GM18951 (cell line): Measurements from ENCODE around the gene GSTA2.
"Not testable (repeated sequence)": the region's sequence is repeated elsewhere in the genome, so short reads cannot be mapped to it uniquely, and the experiment has no call there.

ENCODE experiments used
- POLR2A ChIP-seq: IDR thresholded peaks from 4 replicates; pipeline ENCODE4 v1.6.1; 2011; ENCODE audit warnings: mild to moderate bottlenecking; ENCODE audit not compliant: insufficient read length, insufficient read depth; ENCODE audit errors: extremely low read depth
- in situ Hi-C: fragments of 300-500 bp; cut with MboI; formaldehyde crosslinking; loops from one replicate; pipeline ENCODE4 v1.12.0; 2022; ENCODE audit warnings: low sequenced_read_pairs, mixed read lengths, inconsistent platforms; ENCODE audit not compliant: unreplicated experiment

Gene GSTA2

DNA sequence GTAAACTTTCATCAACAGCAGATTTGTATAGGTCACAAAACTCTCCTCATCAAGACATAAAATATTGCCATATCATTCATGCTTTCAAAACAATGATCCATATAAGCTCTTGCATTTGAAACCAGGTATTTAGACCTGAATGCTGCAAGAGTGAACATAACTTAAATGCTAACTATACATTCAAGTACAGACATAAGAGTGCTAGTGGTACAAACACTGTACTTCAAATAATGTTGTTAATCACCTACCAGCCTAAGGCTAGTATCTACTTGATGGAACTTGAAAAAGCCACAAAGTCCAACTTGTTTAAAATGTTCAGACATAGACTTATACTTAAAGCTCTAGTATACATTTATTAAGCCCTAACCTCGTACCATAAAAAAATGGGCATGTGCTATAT is 16.0 kb upstream of the GSTA2 start:
- in situ Hi-C loops: no loop called here

GRCh38 chr6:52776711-52777351 is 13.6 kb upstream of the GSTA2 start:
- in situ Hi-C loops: not testable (repeated sequence)

More for the DNA sequence above, 16.0 kb upstream of the GSTA2 start:
- no peak for TF ChIP-seq POLR2A

GRCh38 chr6:52769399-52769798 is 6.1 kb upstream of the GSTA2 start:
- in situ Hi-C loops: not testable (repeated sequence)

DNA sequence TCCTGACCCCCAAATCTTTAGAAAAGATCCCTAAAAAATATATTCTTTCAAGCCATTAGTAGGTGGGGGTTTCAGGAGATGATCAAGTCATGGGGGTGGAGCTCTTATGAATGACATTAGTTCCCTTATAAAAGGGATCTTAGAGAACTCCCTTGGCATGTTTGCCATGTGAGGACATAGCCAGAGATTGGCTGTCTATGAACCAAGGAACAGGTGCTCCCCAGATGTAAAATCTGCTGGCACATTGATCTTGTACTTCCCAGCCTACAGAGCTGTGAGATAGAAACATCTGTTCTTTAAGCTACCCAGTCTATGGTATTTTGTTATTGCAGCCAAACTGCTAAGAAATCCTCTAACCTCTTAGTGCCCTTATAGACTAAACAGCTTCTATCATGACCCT is 4.4 kb upstream of the GSTA2 start:
- in situ Hi-C loops: not testable (repeated sequence)

DNA sequence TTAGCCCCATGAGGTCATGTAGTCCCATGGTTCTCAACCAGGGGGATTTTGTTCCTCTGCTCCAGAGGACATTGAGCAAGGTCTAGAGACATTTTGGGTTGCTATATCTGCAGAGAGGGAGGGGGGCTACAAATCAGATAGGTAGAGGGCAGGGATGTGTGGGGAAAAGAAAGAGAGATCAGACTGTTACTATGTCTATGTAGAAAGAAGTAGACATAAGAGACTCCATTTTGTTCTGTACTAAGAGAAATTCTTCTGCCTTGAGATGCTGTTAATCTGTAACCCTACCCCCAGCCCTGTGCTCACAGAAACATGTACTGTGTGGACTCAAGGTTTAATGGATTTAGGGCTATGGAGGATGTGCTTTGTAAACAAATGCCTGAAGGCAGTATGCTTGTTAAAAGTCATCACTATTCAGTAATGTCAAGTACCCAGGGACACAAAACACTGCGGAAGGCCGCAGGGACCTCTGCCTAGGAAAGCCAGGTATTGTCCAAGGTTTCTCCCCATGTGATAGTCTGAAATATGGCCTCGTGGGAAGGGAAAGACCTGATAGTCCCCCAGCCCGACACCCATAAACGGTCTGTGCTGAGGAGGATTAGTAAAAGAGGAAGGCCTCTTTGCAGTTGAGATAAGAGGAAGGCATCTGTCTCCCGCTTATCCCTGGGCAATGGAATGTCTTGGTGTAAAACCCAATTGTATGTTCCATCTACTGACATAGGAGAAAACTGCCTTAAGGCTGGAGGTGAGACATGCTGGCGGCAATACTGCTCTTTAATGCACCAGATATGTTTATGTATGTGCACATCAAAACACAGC is 1.4 kb downstream of the GSTA2 start:
- in situ Hi-C loops: not testable (repeated sequence)

DNA sequence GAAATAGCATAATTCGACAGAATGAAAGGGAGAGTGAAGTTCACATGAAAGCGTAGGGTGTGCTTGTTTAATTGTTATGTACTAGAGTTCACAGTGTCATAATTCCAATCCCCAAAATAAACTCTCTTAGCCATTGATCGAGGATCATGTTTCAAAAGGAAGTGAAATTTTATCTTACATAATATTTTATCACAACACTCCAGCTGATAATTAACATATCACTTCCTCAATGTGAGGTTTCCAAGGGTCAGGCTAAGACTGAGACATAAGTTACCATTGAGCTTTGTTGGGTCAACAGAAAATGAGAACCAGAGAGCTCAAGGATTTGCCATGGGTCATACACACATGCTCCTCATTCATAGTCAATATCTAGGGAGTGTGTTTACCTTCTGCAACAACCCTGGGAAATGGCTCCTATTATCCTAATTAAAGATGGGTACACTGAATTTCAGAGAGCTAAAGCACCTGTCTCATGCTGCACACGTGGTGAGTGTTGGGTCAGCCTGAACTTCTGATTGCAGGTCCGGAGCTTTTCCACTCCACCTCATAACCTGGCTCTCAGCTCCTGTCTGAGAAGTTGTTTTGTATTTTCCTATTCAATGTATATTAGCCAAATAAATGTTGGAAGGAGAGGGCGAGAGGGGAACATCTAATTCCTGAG is 3.0 kb downstream of the GSTA2 start:
- TF ChIP-seq POLR2A: no peak
- in situ Hi-C loops: no loop called here

DNA sequence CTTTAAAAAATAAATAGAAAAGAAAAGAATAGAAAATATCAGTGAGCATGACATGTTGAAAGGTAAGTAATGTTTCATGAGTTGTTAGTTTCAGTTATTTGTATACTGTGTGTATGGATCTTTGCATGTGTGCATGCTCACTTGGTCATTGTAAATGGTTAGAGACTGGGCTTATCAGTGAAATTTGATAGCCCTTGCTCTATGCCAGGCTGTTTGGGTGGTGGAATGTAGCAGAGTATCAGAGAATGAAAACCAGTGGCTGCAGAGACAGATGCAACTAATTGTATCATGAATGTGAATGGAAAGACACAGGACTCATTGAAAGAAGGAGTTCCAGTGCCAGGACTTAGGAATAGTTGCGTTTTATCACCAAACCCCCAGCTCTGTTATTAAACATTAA is 4.2 kb downstream of the GSTA2 start:
- in situ Hi-C loops: no loop called here

GRCh38 chr6:52757651-52758338 is 5.5 kb downstream of the GSTA2 start:
- in situ Hi-C loops: not testable (repeated sequence)

More for the DNA sequence above, 4.2 kb downstream of the GSTA2 start:
- TF ChIP-seq POLR2A: no peak

- in situ Hi-C loops: no loop called here
Measured at GRCh38 chr6:52754443-52754842, 8.8 kb downstream of the GSTA2 start.

DNA sequence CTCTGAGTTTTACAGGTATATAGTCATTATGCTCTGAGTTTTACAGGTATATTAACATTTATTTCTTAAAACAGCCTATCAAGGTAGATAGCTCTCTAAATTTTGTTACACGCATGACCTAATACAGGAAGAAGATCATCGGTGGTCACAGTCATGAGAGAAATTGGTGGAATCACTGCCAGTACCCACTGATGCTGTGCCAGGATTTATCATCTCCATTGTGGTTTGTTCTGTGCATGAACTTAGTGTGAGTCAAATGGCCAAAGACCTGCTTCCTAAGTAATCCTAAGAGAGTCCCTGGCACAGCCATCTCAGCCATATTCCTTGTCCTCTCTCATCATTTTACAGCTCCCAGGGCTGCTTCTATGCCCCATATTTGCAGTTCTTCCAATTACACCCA is 10.1 kb downstream of the GSTA2 start:
- in situ Hi-C loops: not testable (repeated sequence)

More at GRCh38 chr6:52754443-52754842, 8.8 kb downstream of the GSTA2 start:
- no peak for TF ChIP-seq POLR2A

DNA sequence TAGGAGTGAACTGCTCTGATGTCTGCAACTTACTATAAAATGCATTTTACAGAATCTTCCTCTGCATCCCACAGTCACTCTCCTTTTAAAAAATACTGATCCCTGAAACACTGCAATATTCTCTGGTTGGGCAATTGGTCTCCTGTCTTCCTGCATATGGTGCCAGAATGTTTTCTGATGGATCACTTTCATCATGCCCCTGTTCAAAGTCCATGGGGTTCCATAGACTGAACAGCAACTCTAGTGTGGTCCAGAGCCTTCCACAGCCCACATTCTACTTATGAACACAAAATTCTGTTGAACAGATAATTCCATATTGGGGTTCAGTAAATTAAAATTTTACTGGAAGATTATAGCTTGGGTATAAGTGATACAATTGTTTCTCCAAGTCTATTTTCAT is 11.0 kb downstream of the GSTA2 start:
- in situ Hi-C loops: no loop called here
- no peak for TF ChIP-seq POLR2A

- in situ Hi-C loops: no loop called here
- TF ChIP-seq POLR2A: no peak
Measured at GRCh38 chr6:52749556-52750152, 13.6 kb downstream of the GSTA2 start.

GRCh38 chr6:52747301-52747700 is 16.0 kb downstream of the GSTA2 start:
- in situ Hi-C loops: not testable (repeated sequence)

- in situ Hi-C loops: no loop called here
- TF ChIP-seq POLR2A: no peak
Measured at GRCh38 chr6:52746213-52746612, 17.1 kb downstream of the GSTA2 start.
